BJ (cell line): ENCODE data around the gene XIST. TPM values are rescaled to one million over a fixed set of nuclear protein-coding genes. Genes with fewer than 3 reads are reported as not detected.
"Not testable (repeated sequence)": the region's sequence is repeated elsewhere in the genome, so short reads cannot be mapped to it uniquely, and the experiment has no call there.

Source experiments
- CTCF ChIA-PET: fragments of 350-600 bp; formaldehyde crosslinking; extraction: SDS; loops from one replicate; lab custom pipeline; 2021; ENCODE audit warnings: antibody characterized with exemption, inconsistent platforms; lab: Yijun Ruan, JAX
- POLR2A ChIA-PET: fragments of 300-600 bp; sonication (Branson Sonifier 250); formaldehyde crosslinking; extraction: SDS; loops from one replicate; lab custom pipeline; 2021; ENCODE audit warnings: antibody characterized with exemption; lab: Charles Lee
- DNase-seq: peaks from one replicate; pipeline ENCODE4 v3.0.0-alpha.2; 2011; ENCODE audit warnings: low read depth
- H3K27me3 ChIP-seq: 2 replicates; pipeline ENCODE4 v1.6.0; 2011; ENCODE audit warnings: low read length; ENCODE audit not compliant: control insufficient read depth, insufficient read depth
- H3K36me3 ChIP-seq: 2 replicates; pipeline ENCODE4 v1.5.1; 2011; ENCODE audit warnings: low read length; ENCODE audit not compliant: control insufficient read depth, insufficient read depth
- H3K4me3 ChIP-seq: 2 replicates; pipeline ENCODE4 v1.5.1; 2011; ENCODE audit warnings: low read depth, mild to moderate bottlenecking, control low read depth, low read length
- CTCF ChIP-seq: IDR thresholded peaks from 2 replicates; pipeline ENCODE4 v1.5.1; 2011; ENCODE audit warnings: low read depth, mild to moderate bottlenecking, control low read depth, inconsistent platforms, low read length, moderate library complexity; ENCODE audit not compliant: insufficient read depth
- polyA plus RNA-seq: library from polyadenylated mRNA; depleted of rRNA; stranded (reverse); fragments of >200 nt; gene quantifications from 2 replicates; pipeline ENCODE4 v1.2.3, GENCODE V29; 2011

Gene XIST
- polyA plus RNA-seq, 1 experiment, result 0.11 TPM

GRCh38 chrX:73826996-73827395 lies 25.5 kb downstream of the XIST start:
- H3K27me3 ChIP-seq, result no peaks in the 10 kb centered on the region
- no peaks in the 10 kb centered on the region for H3K36me3 ChIP-seq
- no peak for TF ChIP-seq CTCF
- DNase-seq, result no peak
- ChIA-PET CTCF (no interaction called here), POLR2A (no interaction called here)
- no peak overlapping the region for H3K4me3 ChIP-seq

GRCh38 chrX:73825569-73825968 lies 26.9 kb downstream of the XIST start:
- Histone ChIP-seq H3K36me3 (no peaks in the 10 kb centered on the region), H3K4me3 (no peak overlapping the region), H3K27me3 (no peaks in the 10 kb centered on the region)
- no peak for TF ChIP-seq CTCF
- ChIA-PET CTCF (no interaction called here), POLR2A (no interaction called here)
- DNase-seq, result no peak

- H3K36me3 ChIP-seq, result no peaks in the 10 kb centered on the region
- no peak overlapping the region for H3K4me3 ChIP-seq
- POLR2A ChIA-PET, result no interaction called here
- TF ChIP-seq CTCF, result no peak
- no peak for DNase-seq
- CTCF ChIA-PET, result no interaction called here
- no peaks in the 10 kb centered on the region for H3K27me3 ChIP-seq
Observed at GRCh38 chrX:73823473-73824004, 29.0 kb downstream of the XIST start.

- H3K4me3 ChIP-seq, result no peak overlapping the region
- ChIA-PET CTCF (no interaction called here), POLR2A (no interaction called here)
- DNase-seq, result no peak
- H3K27me3 ChIP-seq, result no peaks in the 10 kb centered on the region
- no peak for TF ChIP-seq CTCF
- H3K36me3 ChIP-seq, result no peaks in the 10 kb centered on the region
Observed at GRCh38 chrX:73822775-73823174, 29.7 kb downstream of the XIST start.

GRCh38 chrX:73821921-73822559 lies 30.5 kb downstream of the XIST start:
- Histone ChIP-seq H3K4me3 (no peak overlapping the region), H3K36me3 (no peaks in the 10 kb centered on the region), H3K27me3 (no peaks in the 10 kb centered on the region)
- ChIA-PET CTCF (no interaction called here), POLR2A (no interaction called here)
- no peak for TF ChIP-seq CTCF
- no peak for DNase-seq

GRCh38 chrX:73819864-73820558 lies 32.5 kb downstream of the XIST start:
- DNase-seq, H3K36me3 ChIP-seq, H3K4me3 ChIP-seq, CTCF ChIA-PET, H3K27me3 ChIP-seq: not testable (repeated sequence)
- POLR2A ChIA-PET, result interaction anchor here (0.6 kb wide), 1 partner anchor 570 kb away, joined by 7 read pairs; no protein-coding TSS in a partner anchor
